HCT116 (cell line): Measurements from ENCODE around the gene BCDIN3D.

Experiments used
- CEBPB ChIP-seq: IDR thresholded peaks from 2 replicates; pipeline ENCODE4 v1.6.1; 2012; ENCODE audit warnings: low read depth
- EGR1 ChIP-seq: IDR thresholded peaks from 2 replicates; pipeline ENCODE4 v1.6.1; 2012; ENCODE audit warnings: low read depth
- EZH2 ChIP-seq: fragments of 200-600 bp; sonication (generic); IDR thresholded peaks from 2 replicates; pipeline ENCODE4 v1.6.1; 2017; ENCODE audit warnings: antibody characterized with exemption, mixed run types
- SP1 ChIP-seq: IDR thresholded peaks from 2 replicates; pipeline ENCODE4 v1.6.1; 2012; ENCODE audit warnings: low read depth
- TF ChIP-seq, protein P1 (sequence below), 3 experiments: fragments of 200-600 bp in 1 of 3; sonication (generic) in 1 of 3; IDR thresholded peaks in 2 of 3; conservative IDR thresholded peaks in 1 of 3; 2 replicates each; pipeline ENCODE4 v1.5.1; 2012 to 2017; ENCODE audit warnings: low read depth in 2 of 3, low read length in 2 of 3, antibody characterized with exemption in 1 of 3, borderline replicate concordance in 1 of 3, control low read depth in 1 of 3, mild to moderate bottlenecking in 1 of 3, mixed read lengths in 1 of 3, mixed run types in 1 of 3, moderate library complexity in 1 of 3; ENCODE audit not compliant: insufficient read depth in 1 of 3

DNA sequence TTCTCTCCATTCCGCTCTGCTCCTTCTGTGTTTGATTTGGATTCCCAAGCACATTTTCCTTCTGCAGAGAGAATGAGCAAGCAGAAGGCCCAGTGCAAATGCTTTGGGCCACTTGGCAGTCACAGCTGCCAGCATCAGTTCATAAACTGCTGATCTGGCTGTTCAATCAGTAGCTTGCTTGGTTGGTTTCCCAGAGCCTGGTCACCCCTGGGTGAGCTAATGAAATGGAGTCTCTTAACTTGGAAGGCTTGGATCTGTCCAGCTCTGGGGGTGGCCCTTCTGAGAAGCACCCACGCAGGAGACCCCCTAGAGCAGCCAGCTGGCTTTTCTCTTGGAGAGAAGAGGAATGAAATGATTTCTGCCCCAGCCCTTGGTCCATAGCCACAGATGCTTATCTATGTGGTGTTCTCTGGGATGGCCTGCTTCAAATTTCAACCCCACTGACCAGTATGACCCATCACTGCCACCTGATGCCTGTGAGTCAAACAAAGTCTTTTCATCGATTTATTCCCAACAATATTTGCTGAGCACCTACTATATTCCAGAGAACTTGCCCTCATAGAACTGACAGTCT is 30.5 kb upstream of the BCDIN3D start:
- TF ChIP-seq EGR1 (no peak), CEBPB (no peak), SP1 (no peak), EZH2 (no peak)
- TF ChIP-seq, protein P1, sequence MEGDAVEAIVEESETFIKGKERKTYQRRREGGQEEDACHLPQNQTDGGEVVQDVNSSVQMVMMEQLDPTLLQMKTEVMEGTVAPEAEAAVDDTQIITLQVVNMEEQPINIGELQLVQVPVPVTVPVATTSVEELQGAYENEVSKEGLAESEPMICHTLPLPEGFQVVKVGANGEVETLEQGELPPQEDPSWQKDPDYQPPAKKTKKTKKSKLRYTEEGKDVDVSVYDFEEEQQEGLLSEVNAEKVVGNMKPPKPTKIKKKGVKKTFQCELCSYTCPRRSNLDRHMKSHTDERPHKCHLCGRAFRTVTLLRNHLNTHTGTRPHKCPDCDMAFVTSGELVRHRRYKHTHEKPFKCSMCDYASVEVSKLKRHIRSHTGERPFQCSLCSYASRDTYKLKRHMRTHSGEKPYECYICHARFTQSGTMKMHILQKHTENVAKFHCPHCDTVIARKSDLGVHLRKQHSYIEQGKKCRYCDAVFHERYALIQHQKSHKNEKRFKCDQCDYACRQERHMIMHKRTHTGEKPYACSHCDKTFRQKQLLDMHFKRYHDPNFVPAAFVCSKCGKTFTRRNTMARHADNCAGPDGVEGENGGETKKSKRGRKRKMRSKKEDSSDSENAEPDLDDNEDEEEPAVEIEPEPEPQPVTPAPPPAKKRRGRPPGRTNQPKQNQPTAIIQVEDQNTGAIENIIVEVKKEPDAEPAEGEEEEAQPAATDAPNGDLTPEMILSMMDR (IDR thresholded peaks at IDR 0.05 in 2 of 3, conservative IDR thresholded peaks at IDR 0.05 in 1 of 3; ENCODE audit: borderline replicate concordance in 1 of 3, insufficient read depth in 1 of 3, low read depth in 2 of 3, low read length in 2 of 3) = no peak
